MM.1S (cell line): ENCODE measurements around the gene NCOA3.

Experiments used
- DNase-seq: peaks from one replicate; pipeline ENCODE4 v3.0.0-alpha.2; 2015
- H2AFZ ChIP-seq: fragments of 300-600 bp; sonication (generic); 2 replicates; pipeline ENCODE4 v1.6.0; 2016; ENCODE audit warnings: antibody characterized with exemption, low read length
- H3F3A ChIP-seq: fragments of 300-600 bp; sonication (generic); 2 replicates; pipeline ENCODE4 v1.6.1; 2016; ENCODE audit warnings: mild to moderate bottlenecking, antibody characterized with exemption, low read length, moderate library complexity, mixed read lengths; ENCODE audit not compliant: insufficient read depth
- H3K27ac ChIP-seq: fragments of 300-600 bp; sonication (generic); 2 replicates; pipeline ENCODE4 v1.5.1; 2016; ENCODE audit warnings: mild to moderate bottlenecking, low read length
- H3K27me3 ChIP-seq: fragments of 300-600 bp; sonication (generic); replicated peaks from 2 replicates; pipeline ENCODE4 v1.6.0; 2016; ENCODE audit warnings: low read length; ENCODE audit not compliant: insufficient read depth
- H3K36me3 ChIP-seq: fragments of 300-600 bp; sonication (generic); replicated peaks from 2 replicates; pipeline ENCODE4 v1.6.1; 2016; ENCODE audit warnings: mild to moderate bottlenecking, low read length, mixed read lengths; ENCODE audit not compliant: insufficient read depth
- H3K4me1 ChIP-seq: fragments of 300-600 bp; sonication (generic); 2 replicates; pipeline ENCODE4 v1.6.1; 2016; ENCODE audit warnings: low read length, mixed read lengths
- H3K4me2 ChIP-seq: fragments of 300-600 bp; sonication (generic); 2 replicates; pipeline ENCODE4 v1.6.0; 2016; ENCODE audit warnings: low read depth, low read length
- H3K4me3 ChIP-seq: fragments of 300-600 bp; sonication (generic); 2 replicates; pipeline ENCODE4 v1.5.1; 2016; ENCODE audit warnings: low read length, mixed read lengths
- H3K79me2 ChIP-seq: fragments of 300-600 bp; sonication (generic); 2 replicates; pipeline ENCODE4 v1.6.1; 2016; ENCODE audit warnings: mixed run types, low read length, mixed read lengths
- H3K9ac ChIP-seq: fragments of 300-600 bp; sonication (generic); 2 replicates; pipeline ENCODE4 v1.6.1; 2016; ENCODE audit warnings: low read length, mixed read lengths
- H3K9me2 ChIP-seq: fragments of 300-600 bp; sonication (generic); replicated peaks from 2 replicates; pipeline ENCODE4 v1.6.1; 2016; ENCODE audit warnings: mild to moderate bottlenecking, low read length, mixed read lengths; ENCODE audit not compliant: insufficient read depth
- H3K9me3 ChIP-seq: fragments of 300-600 bp; sonication (generic); replicated peaks from 2 replicates; pipeline ENCODE4 v1.6.1; 2016; ENCODE audit warnings: mild to moderate bottlenecking, low read length, mixed read lengths; ENCODE audit not compliant: insufficient read depth
- H4K20me1 ChIP-seq: fragments of 300-600 bp; sonication (generic); 2 replicates; pipeline ENCODE4 v1.6.1; 2016; ENCODE audit warnings: mild to moderate bottlenecking, low read length, moderate library complexity, mixed read lengths; ENCODE audit not compliant: insufficient read depth
- CTCF ChIP-seq: fragments of 300-600 bp; sonication (generic); IDR thresholded peaks from 2 replicates; pipeline ENCODE4 v1.5.1; 2016; ENCODE audit warnings: antibody characterized with exemption, low read length, mixed read lengths
- EZH2 ChIP-seq: fragments of 300-600 bp; sonication (generic); optimal IDR thresholded peaks from 2 replicates; pipeline ENCODE3; 2017; ENCODE audit warnings: low read depth, mild to moderate bottlenecking, antibody characterized with exemption, low read length, mixed read lengths
- EZH2phosphoT487 ChIP-seq: fragments of 300-600 bp; sonication (generic); IDR thresholded peaks from 2 replicates; pipeline ENCODE4 v1.6.1; 2018; ENCODE audit warnings: antibody characterized with exemption, low read length

NCOA3 gene

GRCh38 chr20:47675190-47676142 is 173.8 kb downstream of the NCOA3 start:
- Histone ChIP-seq H3K9me2 (no peaks in the 10 kb centered on the region), H3K27me3 (no peaks in the 10 kb centered on the region), H3K36me3 (no peaks in the 10 kb centered on the region; the same call in 1 of the 2 replicates), H3K9me3 (no peaks in the 10 kb centered on the region), H3K4me2 (no peak overlapping the region), H3K4me3 (no peak overlapping the region), H2AFZ (no peak overlapping the region), H3K9ac (no peak overlapping the region), H3K27ac (no peak overlapping the region), H3F3A (no peaks in the 10 kb centered on the region), H3K4me1 (no peaks in the 10 kb centered on the region), H4K20me1 (no peaks in the 10 kb centered on the region), H3K79me2 (no peaks in the 10 kb centered on the region)
- TF ChIP-seq CTCF, result no peak
- no peak for TF ChIP-seq EZH2phosphoT487
- TF ChIP-seq EZH2, result no peak
- DNase-seq, result no peak

- Histone ChIP-seq H4K20me1 (no peaks in the 10 kb centered on the region), H3F3A (no peaks in the 10 kb centered on the region), H3K4me3 (no peak overlapping the region), H3K79me2 (no peaks in the 10 kb centered on the region), H2AFZ (no peak overlapping the region), H3K4me1 (no peaks in the 10 kb centered on the region), H3K9ac (no peak overlapping the region), H3K36me3 (no peaks in the 10 kb centered on the region; the same call in 1 of the 2 replicates), H3K9me3 (no peaks in the 10 kb centered on the region), H3K27me3 (no peaks in the 10 kb centered on the region), H3K27ac (no peak overlapping the region), H3K9me2 (no peaks in the 10 kb centered on the region), H3K4me2 (no peak overlapping the region)
- no peak for DNase-seq
- TF ChIP-seq EZH2phosphoT487 (no peak), EZH2 (no peak), CTCF (no peak)
Measured at GRCh38 chr20:47676219-47676721, 174.6 kb downstream of the NCOA3 start.

- no peak overlapping the region for H3K27ac ChIP-seq
- TF ChIP-seq EZH2phosphoT487 (no peak), EZH2 (no peak), CTCF (no peak)
- H3K79me2 ChIP-seq, result no peaks in the 10 kb centered on the region
- DNase-seq, result no peak
- no peaks in the 10 kb centered on the region for H3K27me3 ChIP-seq
- no peaks in the 10 kb centered on the region for H3K9me3 ChIP-seq
- H3K9ac ChIP-seq, result no peak overlapping the region
- H3F3A ChIP-seq, result no peaks in the 10 kb centered on the region
- H3K4me2 ChIP-seq, result no peak overlapping the region
- H3K9me2 ChIP-seq, result no peaks in the 10 kb centered on the region
- H3K4me1 ChIP-seq, result no peaks in the 10 kb centered on the region
- H3K4me3 ChIP-seq, result no peak overlapping the region
- no peaks in the 10 kb centered on the region; the same call in 1 of the 2 replicates for H3K36me3 ChIP-seq
- no peak overlapping the region for H2AFZ ChIP-seq
- no peaks in the 10 kb centered on the region for H4K20me1 ChIP-seq
Measured at GRCh38 chr20:47676912-47677634, 175.4 kb downstream of the NCOA3 start.
